WI38 (cell line): Measurements from ENCODE around the gene PLXNC1.

Experiments
- H3K4me3 ChIP-seq: 2 replicates; pipeline ENCODE4 v1.5.1; 2011; ENCODE audit warnings: low read depth, mild to moderate bottlenecking, control low read depth, low read length
- TF ChIP-seq, protein P1 (sequence below): IDR thresholded peaks from 2 replicates; pipeline ENCODE4 v1.5.1; 2012; ENCODE audit warnings: low read depth, mild to moderate bottlenecking, control low read depth, low read length

Gene PLXNC1

GRCh38 chr12:94260017-94260416 is 111.6 kb downstream of the PLXNC1 start:
- TF ChIP-seq, protein P1, sequence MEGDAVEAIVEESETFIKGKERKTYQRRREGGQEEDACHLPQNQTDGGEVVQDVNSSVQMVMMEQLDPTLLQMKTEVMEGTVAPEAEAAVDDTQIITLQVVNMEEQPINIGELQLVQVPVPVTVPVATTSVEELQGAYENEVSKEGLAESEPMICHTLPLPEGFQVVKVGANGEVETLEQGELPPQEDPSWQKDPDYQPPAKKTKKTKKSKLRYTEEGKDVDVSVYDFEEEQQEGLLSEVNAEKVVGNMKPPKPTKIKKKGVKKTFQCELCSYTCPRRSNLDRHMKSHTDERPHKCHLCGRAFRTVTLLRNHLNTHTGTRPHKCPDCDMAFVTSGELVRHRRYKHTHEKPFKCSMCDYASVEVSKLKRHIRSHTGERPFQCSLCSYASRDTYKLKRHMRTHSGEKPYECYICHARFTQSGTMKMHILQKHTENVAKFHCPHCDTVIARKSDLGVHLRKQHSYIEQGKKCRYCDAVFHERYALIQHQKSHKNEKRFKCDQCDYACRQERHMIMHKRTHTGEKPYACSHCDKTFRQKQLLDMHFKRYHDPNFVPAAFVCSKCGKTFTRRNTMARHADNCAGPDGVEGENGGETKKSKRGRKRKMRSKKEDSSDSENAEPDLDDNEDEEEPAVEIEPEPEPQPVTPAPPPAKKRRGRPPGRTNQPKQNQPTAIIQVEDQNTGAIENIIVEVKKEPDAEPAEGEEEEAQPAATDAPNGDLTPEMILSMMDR = no peak
- no peak overlapping the region for H3K4me3 ChIP-seq

GRCh38 chr12:94260717-94261116 is 112.3 kb downstream of the PLXNC1 start:
- TF ChIP-seq, protein P1 = no peak
- no peak overlapping the region for H3K4me3 ChIP-seq

DNA sequence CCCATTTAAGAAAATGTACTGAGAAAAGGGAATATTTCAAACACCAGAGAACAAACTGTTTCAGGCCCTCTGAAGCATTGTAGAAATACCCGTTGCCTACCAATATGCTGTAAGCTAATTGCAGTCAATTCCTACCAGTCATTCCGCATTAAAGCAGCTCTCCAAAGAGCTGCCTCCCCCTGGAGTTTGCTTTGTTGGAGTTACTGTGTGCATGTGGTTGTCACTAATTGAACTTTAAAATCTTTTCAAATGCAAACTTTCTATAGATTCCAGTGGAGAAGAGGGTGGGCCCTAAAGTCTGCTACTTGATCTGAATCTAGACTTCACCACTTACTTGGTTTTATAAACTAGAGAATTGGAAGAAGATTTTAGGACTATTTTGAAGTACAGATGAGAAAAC is 112.7 kb downstream of the PLXNC1 start:
- H3K4me3 ChIP-seq = no peak overlapping the region
- TF ChIP-seq, protein P1 = no peak

- peak overlapping the region; percentile 59 for H3K4me3 ChIP-seq
- TF ChIP-seq, protein P1 = no peak
Observed at GRCh38 chr12:94261786-94262185, 113.4 kb downstream of the PLXNC1 start.

DNA sequence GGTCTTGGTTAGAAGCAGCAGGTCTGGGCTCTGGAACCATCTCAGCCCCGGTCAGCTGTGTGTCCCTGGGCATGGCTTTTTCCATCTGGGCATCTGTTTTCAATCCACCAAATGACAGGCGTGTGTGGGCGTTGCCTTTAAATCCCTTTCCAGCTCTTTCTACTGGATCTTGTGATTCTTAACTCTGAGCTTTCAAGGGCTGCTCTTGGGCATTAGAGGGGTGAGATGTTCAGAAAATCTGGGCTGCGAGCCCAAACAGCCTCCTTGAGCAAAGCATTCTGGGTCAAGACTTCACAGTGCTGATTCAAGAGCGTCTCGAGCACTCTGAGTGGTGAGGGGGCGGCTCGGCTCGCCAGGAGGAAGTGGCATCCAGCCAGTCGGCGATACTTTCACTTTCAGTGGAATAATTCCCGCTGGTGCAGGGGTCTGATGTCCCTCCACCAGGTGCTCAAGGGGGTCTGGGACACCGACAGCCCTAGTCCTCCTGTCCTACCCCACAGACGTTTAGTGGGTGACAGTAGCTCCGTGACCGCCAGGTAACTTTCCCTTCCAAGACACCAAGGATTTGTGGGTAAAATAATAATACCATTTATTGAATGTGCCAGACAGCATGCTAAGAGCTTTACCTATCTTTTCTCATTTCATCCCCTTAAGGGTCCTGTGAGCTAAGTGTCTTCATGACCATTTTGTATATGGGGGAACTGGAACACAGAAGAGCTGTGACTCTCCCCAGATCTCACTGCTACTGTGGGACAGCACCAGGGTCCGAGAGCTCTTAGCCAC is 114.0 kb downstream of the PLXNC1 start:
- peak overlapping the region; percentile 59 for H3K4me3 ChIP-seq

DNA sequence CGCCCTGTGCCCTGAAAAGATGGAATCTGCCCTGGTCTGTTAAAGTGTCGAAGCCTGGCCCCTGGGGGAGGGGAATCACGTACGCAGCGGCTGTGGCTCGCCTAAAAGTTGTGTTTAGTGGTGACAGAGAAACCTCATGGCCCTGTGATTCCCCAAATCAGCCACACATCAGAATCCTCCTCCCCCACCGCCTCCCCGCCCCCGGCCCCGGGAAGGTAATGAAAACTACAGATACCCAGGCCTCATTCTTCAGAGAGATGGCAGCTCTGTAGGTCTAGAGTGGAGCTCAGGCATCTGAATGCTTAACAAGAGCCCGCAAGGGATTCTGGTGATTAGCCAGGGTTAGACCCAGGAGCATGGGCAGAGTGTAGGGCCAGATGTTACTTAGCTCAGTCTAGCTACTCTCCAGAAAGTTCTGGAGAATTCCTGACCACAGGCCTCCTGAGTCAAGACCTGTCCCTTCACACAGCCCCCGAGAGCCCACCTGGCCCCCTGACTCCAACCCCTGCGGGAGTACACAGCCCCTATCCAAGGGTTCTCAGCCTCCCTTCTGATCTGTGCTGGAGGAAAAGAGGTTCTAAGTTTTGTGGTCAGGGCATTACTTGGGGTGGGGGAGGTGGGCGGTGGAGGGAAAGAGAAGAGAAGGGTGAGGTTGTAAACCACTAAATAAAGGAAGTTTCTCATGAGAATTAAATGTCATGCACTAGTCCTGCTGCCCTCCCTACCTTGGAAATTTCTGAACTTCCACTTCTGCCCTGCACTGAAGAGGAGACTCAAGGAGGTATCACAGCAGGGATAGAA is 114.8 kb downstream of the PLXNC1 start:
- TF ChIP-seq, protein P1 = no peak
- peak overlapping the region; percentile 59 for H3K4me3 ChIP-seq

More for the DNA sequence above, 114.0 kb downstream of the PLXNC1 start:
- TF ChIP-seq, protein P1 = no peak
